HG03108 (cell line): ENCODE data around the gene GTF2A1L.
"Not testable (repeated sequence)": the region's sequence is repeated elsewhere in the genome, so short reads cannot be mapped to it uniquely, and the experiment has no call there.

Experiments used
- ATAC-seq: cut with Tn5 transposase; IDR thresholded peaks from one replicate; pipeline ENCODE4 v1.9.1; 2021; ENCODE audit warnings: moderate library complexity; ENCODE audit not compliant: unreplicated experiment

Gene GTF2A1L

GRCh38 chr2:48607307-48608014 is 10.2 kb upstream of the GTF2A1L start:
- ATAC-seq: no peak

GRCh38 chr2:48613211-48613610 is 4.4 kb upstream of the GTF2A1L start:
- no peak for ATAC-seq

- not testable (repeated sequence) for ATAC-seq
Measured at GRCh38 chr2:48614581-48614980, 3.1 kb upstream of the GTF2A1L start.

- ATAC-seq: no peak
Measured at GRCh38 chr2:48619526-48619925, 1.9 kb downstream of the GTF2A1L start.

DNA sequence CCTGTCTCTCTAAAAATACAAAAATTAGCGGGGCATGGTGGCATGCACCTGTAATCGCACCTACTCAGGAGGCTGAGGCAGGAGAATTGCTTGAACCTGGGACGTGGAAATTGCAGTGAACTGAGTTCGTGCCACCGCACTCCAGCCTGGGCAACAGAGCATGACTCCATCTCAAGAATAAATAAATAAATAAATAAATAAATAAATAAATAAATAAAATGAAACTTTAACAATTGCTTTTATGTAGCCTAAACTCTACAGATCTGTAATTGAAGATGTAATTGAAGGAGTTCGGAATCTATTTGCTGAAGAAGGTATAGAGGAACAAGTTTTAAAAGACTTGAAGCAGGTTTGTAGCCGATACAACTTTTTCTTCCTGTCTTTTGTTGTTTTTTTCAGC is 2.9 kb downstream of the GTF2A1L start:
- no peak for ATAC-seq

- not testable (repeated sequence) for ATAC-seq
Measured at GRCh38 chr2:48622691-48623090, 5.0 kb downstream of the GTF2A1L start.

- ATAC-seq: no peak
Measured at GRCh38 chr2:48624696-48625095, 7.0 kb downstream of the GTF2A1L start.

GRCh38 chr2:48626047-48626446 is 8.4 kb downstream of the GTF2A1L start:
- no peak for ATAC-seq

- no peak for ATAC-seq
Measured at GRCh38 chr2:48633143-48633542, 15.5 kb downstream of the GTF2A1L start.

GRCh38 chr2:48635786-48636185 is 18.1 kb downstream of the GTF2A1L start:
- ATAC-seq: no peak

- ATAC-seq: no peak
Measured at GRCh38 chr2:48638261-48638660, 20.6 kb downstream of the GTF2A1L start.

DNA sequence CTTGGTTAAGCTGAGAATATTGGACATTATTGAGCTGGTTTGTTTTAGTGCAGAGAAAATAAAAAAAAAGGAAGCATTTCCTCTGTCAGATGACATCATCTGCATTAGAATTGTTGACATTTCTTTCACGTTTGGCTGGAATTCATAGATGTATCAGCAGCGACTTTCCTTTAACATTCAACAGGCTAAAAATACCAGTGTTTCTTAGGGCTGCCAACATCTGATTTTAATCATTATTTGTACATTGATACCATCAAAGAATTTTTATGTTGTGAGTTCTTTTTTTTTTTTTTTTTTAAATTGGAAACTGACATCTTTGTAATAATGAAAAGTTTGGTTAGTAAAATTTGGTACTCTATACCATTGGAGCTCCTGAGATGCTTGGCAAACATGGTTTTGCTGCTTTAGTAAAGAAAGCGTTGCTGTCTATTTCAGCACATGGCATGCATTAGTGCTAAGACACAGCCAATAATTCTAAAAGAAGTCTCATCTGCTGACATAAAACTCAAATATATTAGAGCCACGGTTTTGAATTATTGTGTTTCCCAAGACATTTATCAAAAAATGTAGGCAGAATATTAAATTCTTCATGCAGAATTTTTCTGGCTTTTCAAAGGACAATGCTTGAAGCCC is 33.6 kb downstream of the GTF2A1L start:
- ATAC-seq: no peak

GRCh38 chr2:48668992-48669391 is 51.3 kb downstream of the GTF2A1L start:
- ATAC-seq: peak; percentile 76

DNA sequence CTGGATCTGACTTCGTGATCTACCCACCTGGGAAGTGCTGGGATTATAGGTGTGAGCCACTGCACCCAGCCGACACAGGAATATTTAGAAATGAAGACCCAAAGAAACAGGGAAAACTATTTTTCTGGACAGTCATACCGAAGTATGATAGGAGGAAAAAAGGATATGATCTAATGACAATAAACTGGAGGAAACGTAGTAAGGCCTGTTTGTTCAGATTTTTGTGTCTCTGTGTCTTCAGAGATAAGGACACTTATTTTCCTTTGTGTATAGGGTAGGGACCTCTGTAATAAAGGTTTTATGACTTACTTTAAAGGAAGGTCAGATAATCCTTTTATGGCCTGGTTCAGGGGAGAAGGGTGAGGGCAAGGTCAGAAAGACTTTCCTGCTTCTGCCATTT is 55.9 kb downstream of the GTF2A1L start:
- ATAC-seq: no peak

- no peak for ATAC-seq
Measured at GRCh38 chr2:48674933-48675332, 57.3 kb downstream of the GTF2A1L start.

GRCh38 chr2:48677450-48677849 is 59.8 kb downstream of the GTF2A1L start:
- no peak for ATAC-seq

- no peak for ATAC-seq
Measured at GRCh38 chr2:48685126-48685525, 67.5 kb downstream of the GTF2A1L start.

- ATAC-seq: no peak
Measured at GRCh38 chr2:48691935-48692691, 74.5 kb downstream of the GTF2A1L start.

DNA sequence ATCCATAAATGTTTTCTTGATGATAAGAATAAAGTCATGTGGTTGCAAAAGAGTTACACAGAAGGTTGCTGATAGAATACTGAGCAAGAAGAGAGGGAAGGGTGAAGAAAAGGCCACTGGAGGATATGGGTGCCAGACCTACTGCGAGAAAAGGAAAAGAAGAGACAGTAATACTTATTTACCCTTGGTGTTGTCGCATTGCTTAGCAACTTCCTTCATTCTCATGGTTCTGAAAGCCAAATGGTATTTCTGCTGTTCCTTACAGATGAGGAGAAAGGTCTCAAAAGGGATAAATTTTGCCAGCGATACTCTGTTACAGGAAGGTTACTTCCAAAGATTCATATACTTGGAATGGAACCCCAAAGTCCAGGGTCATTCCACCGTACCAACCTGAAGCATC is 75.4 kb downstream of the GTF2A1L start:
- ATAC-seq: no peak

- ATAC-seq: no peak
Measured at GRCh38 chr2:48693645-48694044, 76.0 kb downstream of the GTF2A1L start.

DNA sequence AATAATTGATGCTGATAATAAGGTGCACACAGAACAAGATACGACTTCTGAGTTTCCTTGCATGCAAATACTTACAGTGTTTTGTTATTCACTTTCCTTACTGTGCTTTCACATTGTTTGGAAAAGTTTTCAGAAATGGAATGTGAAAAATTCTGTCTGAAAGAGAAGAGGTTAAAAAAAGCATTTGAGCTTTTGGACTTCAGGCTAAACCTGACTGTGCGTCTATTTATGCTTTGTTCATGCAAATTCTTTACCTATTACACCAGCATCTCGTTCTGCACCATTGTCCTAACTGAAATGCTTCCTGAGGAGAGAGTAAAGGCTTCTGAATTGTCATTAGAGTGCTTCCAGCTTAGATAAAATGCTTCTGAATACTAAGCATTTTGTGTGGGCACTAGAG is 76.5 kb downstream of the GTF2A1L start:
- ATAC-seq: no peak

GRCh38 chr2:48695991-48696390 is 78.3 kb downstream of the GTF2A1L start:
- ATAC-seq: no peak
